ENCODE data around the gene HS6ST3. TPM values are rescaled to one million over a fixed set of nuclear protein-coding genes. Genes with fewer than 3 reads are reported as not detected.
A peak's percentile ranks its signal among the peaks of the same experiment; 100 is the strongest.
"Not testable (repeated sequence)": the region's sequence is repeated elsewhere in the genome, so short reads cannot be mapped to it uniquely, and the experiment has no call there.

The HS6ST3 gene
- polyA plus RNA-seq, 1 donor, result 1.4 TPM

DNA sequence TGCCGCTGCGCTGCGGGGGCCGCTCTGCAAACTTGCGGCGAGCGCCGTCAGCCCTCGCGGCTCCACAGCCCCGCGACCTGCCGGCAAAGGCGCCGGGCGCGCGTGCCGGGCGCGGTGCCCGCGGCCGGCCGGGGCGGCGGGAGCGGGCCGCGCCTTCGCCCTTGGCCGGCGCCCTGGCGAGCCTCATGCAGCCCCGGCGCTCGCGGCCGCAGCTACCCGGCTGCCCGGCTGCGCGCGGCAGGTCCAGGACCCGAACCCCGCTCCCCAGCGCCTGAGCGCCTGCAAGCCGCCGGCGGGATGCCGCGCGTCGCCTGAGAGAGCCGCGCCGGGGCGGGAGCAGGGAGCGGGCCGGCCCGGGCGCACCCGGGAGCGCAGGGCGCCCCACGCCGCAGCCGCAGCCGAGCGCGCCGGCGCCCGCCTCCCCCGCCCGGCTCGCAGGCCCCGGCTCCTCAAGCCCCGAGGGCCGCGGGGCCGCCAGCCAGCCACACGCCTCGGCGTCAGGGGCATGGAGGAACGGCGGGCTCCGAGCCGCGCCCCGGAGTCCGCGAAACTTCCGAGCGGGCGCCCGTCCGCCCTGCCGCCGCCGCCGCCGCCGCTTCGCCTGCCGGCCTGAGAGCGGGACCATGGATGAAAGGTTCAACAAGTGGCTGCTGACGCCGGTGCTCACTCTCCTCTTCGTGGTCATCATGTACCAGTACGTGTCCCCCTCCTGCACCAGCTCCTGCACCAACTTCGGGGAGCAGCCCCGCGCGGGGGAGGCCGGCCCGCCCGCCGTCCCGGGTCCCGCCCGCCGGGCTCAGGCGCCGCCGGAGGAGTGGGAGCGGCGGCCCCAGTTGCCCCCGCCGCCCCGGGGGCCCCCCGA, 564 bp downstream of the HS6ST3 start:
- Histone ChIP-seq H3K27ac (ENCODE audit: low read length) (no peak overlapping the region), H3K27me3 (ENCODE audit: control insufficient read depth, insufficient read depth, low read length) (peaks cover 35% of the 10 kb centered on the region), H3K4me1 (ENCODE audit: control insufficient read depth, insufficient read depth, low read length) (peaks cover 3% of the 10 kb centered on the region), H3K4me3 (ENCODE audit: low read length) (peak overlapping the region; percentile 39), H3K36me3 (ENCODE audit: control insufficient read depth, insufficient read depth, low read length) (no peaks in the 10 kb centered on the region), H3K9me3 (ENCODE audit: control insufficient read depth, low read depth, low read length) (no peaks in the 10 kb centered on the region)
- DNase-seq, result peak in 1 of 2 donors; percentile 47
- WGBS (ENCODE audit: insufficient coverage, low lambda C conversion rate), result no CpG with 5 or more reads among the region's 133 CpGs

DNA sequence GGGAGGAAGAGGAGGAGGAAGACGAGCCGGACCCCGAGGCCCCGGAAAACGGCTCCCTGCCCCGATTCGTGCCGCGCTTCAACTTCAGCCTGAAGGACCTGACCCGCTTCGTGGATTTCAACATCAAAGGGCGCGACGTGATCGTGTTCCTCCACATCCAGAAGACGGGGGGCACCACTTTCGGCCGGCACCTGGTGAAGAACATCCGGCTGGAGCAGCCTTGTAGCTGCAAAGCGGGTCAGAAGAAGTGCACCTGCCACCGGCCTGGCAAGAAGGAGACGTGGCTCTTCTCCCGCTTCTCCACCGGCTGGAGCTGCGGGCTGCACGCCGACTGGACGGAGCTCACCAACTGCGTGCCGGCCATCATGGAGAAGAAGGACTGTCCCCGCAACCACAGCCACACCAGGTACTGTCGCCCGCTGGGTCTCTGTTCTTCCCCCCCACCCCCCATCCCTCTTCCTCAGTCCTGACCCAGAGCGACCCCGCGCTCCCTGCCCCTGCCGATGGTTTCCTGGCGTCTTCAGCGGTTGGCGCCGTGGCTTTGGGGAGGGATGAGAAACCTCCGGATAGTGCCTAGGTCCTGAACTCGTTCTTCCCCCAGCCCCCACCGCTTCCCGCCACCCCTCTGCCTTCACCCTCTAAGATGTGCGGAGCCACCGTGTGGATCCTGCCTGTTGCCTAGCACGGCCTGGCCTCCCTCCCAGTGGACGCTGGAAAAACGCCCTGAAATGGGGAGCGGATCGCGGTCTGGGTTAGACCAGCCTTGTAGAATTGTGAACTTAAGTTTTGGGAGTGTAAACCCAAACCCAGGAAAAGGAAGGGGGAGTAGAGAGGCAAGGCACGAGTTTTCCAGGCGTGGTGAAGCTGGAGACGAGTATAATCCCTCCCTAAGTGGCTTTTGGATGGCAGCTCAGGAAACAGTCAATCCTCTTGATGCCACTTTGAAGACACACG, 1.5 kb downstream of the HS6ST3 start:
- peak in 1 of 2 donors; percentile 20 for DNase-seq
- Histone ChIP-seq H3K27ac (ENCODE audit: low read length) (no peak overlapping the region), H3K4me1 (ENCODE audit: control insufficient read depth, insufficient read depth, low read length) (peaks cover 3% of the 10 kb centered on the region), H3K4me3 (ENCODE audit: low read length) (peak overlapping the region; percentile 28), H3K36me3 (ENCODE audit: control insufficient read depth, insufficient read depth, low read length) (no peaks in the 10 kb centered on the region), H3K27me3 (ENCODE audit: control insufficient read depth, insufficient read depth, low read length) (peaks cover 35% of the 10 kb centered on the region), H3K9me3 (ENCODE audit: control insufficient read depth, low read depth, low read length) (no peaks in the 10 kb centered on the region)
- WGBS (ENCODE audit: insufficient coverage, low lambda C conversion rate), result no CpG with 5 or more reads among the region's 57 CpGs

DNA sequence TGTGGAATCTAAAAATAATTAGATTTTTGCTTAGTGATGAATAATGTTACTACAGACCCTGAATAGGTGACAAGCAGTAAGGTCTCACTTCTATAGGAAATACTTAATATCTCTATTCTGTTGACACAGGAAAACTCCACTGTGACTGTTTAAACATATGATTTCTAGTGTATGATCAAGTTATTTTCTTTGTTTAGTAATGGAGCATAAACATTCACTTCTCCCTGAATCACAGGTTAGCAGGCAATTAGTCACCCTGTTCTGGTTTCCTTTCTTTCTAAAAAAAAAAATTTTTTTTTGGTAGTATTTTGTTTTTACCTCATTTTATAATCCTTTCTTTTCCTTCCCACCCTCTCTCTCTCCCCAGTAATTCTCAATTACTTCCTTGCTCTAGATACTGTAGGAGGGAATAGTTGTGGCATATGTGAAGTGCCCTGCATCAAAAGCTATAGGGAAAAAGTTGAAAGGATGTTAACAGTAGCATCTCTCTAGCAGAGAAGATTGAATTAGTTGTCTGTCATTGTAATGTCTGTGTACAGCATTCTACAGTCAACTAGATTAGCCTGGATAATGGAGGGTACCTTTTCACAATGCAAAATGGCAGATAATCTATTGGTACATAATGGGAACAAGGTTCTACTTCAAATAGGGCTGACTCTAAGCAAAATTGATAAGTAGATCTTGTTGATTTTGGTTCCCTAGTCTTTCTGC, 3.5 kb downstream of the HS6ST3 start:
- peaks cover 33% of the 10 kb centered on the region for H3K27me3 ChIP-seq (ENCODE audit: control insufficient read depth, insufficient read depth, low read length)
- no peaks in the 10 kb centered on the region for H3K9me3 ChIP-seq (ENCODE audit: control insufficient read depth, low read depth, low read length)
- H3K36me3 ChIP-seq (ENCODE audit: control insufficient read depth, insufficient read depth, low read length), result no peaks in the 10 kb centered on the region
- H3K27ac ChIP-seq (ENCODE audit: low read length), result no peak overlapping the region
- DNase-seq, result no peak
- peaks cover 3% of the 10 kb centered on the region for H3K4me1 ChIP-seq (ENCODE audit: control insufficient read depth, insufficient read depth, low read length)
- H3K4me3 ChIP-seq (ENCODE audit: low read length), result no peak overlapping the region

DNA sequence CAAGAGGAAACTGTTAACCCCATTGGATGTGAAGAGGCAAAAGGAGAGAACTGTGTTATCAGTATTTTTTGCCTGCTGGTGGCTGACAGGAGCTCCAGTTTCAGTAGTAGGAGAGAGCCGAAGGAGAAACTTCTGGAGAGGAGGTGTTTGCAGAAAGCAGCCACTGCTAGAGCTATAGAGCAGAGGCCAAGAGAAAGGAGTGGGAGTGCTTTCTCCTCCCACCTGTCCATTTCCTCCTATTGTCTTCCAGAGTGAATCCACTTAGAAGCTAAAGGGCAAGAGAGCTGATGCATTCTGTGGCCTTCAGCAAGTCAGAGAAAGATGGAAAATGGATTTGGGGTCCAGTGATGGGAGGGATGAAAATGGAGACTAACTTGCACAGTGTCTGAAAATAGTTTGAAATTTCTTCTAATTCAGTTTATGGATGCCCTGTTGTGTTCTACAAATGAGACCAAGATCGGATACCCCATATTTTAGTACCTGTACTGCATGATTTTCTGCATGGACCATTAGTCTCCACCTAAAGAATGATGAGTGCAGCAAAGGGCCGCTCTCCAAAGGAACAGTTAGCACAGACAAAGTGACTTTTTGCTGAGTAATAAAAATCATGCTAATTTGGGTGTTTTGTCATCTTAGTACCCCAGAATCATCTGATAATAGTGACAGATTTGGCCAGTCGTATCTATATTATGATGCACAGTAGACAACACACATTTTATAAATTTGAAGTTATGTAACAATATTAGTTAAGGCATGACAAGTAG, 10.7 kb downstream of the HS6ST3 start:
- DNase-seq, result no peak
- Histone ChIP-seq H3K27ac (ENCODE audit: low read length) (no peak overlapping the region), H3K27me3 (ENCODE audit: control insufficient read depth, insufficient read depth, low read length) (no peaks in the 10 kb centered on the region), H3K4me3 (ENCODE audit: low read length) (no peak overlapping the region), H3K4me1 (ENCODE audit: control insufficient read depth, insufficient read depth, low read length) (no peaks in the 10 kb centered on the region), H3K36me3 (ENCODE audit: control insufficient read depth, insufficient read depth, low read length) (no peaks in the 10 kb centered on the region), H3K9me3 (ENCODE audit: control insufficient read depth, low read depth, low read length) (no peaks in the 10 kb centered on the region)
- no CpG with 5 or more reads among the region's 4 CpGs for WGBS (ENCODE audit: insufficient coverage, low lambda C conversion rate)

DNA sequence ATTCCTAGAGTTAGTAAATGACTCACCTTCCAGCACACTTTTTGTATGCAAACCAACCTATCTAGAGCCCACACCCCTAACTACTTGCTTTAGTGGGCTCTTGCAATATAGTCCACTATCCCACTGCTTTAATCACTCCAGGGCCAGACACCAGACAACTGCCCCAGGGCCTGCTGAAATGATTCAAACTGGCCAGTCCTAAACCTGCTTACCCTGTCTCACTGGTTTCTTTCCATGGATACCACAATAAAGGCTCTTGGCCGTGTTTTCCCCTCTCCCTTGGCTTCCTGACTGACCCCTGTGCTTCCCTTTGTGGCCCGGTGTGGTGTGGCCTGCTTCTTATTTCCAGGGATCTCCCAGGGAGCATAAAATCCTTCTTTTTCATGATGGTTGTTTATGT, 14.6 kb downstream of the HS6ST3 start:
- Histone ChIP-seq H3K27me3 (ENCODE audit: control insufficient read depth, insufficient read depth, low read length) (no peaks in the 10 kb centered on the region), H3K36me3 (ENCODE audit: control insufficient read depth, insufficient read depth, low read length) (no peaks in the 10 kb centered on the region), H3K27ac (ENCODE audit: low read length) (no peak overlapping the region), H3K9me3 (ENCODE audit: control insufficient read depth, low read depth, low read length) (peaks cover 7% of the 10 kb centered on the region), H3K4me3 (ENCODE audit: low read length) (no peak overlapping the region), H3K4me1 (ENCODE audit: control insufficient read depth, insufficient read depth, low read length) (no peaks in the 10 kb centered on the region)
- WGBS (ENCODE audit: insufficient coverage, low lambda C conversion rate), result 73% methylated on average over 2 of the region's 2 CpGs
- DNase-seq, result no peak

DNA sequence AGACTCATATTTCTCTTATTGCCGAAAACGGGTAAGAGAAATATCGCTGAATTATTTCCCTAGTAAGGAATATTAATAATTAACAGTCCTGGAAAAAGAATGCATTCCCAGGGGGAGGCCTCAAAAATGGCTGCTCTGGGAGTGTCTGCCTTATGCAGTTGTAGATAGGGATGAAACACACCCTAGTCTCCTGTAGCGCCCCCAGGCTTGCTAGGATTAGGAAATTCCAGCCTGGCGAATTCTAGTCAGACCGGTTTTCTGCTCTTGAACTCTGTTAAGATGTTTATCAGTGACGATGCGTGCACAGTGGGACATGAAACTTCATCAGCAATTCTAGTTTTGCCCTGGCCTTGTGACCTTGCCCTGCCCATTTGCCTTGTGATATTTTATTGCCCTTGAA, 18.2 kb downstream of the HS6ST3 start:
- H3K4me3 ChIP-seq (ENCODE audit: low read length); H3K4me1 ChIP-seq (ENCODE audit: control insufficient read depth, insufficient read depth, low read length); H3K9me3 ChIP-seq (ENCODE audit: control insufficient read depth, low read depth, low read length); H3K36me3 ChIP-seq (ENCODE audit: control insufficient read depth, insufficient read depth, low read length); DNase-seq; H3K27me3 ChIP-seq (ENCODE audit: control insufficient read depth, insufficient read depth, low read length); H3K27ac ChIP-seq (ENCODE audit: low read length): not testable (repeated sequence)
- WGBS (ENCODE audit: insufficient coverage, low lambda C conversion rate), result 88% methylated on average over 4 of the region's 8 CpGs

DNA sequence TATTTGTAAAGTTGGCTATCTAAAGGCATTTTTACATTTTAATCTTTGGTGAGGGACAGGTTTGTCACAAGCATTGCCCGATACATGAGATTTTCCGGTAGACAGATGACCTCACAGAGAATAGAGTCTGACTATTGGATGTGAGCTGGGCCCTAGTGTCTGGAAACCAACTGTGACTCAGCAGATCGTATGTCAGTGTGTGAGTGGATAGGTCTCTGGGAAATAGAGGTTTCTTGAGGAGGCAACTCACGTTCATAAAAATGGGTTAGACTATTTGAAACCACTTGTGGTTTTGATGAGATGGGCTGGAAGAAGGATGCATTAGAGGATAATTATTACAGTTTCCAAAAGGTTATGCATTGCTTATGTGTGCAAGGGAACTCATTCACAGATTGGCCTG, 19.2 kb downstream of the HS6ST3 start:
- H3K4me1 ChIP-seq (ENCODE audit: control insufficient read depth, insufficient read depth, low read length), result no peaks in the 10 kb centered on the region
- H3K27ac ChIP-seq (ENCODE audit: low read length), result no peak overlapping the region
- peaks cover 7% of the 10 kb centered on the region for H3K9me3 ChIP-seq (ENCODE audit: control insufficient read depth, low read depth, low read length)
- WGBS (ENCODE audit: insufficient coverage, low lambda C conversion rate), result 100% methylated on average over 1 of the region's 4 CpGs
- H3K4me3 ChIP-seq (ENCODE audit: low read length), result no peak overlapping the region
- no peak for DNase-seq
- H3K27me3 ChIP-seq (ENCODE audit: control insufficient read depth, insufficient read depth, low read length), result no peaks in the 10 kb centered on the region
- no peaks in the 10 kb centered on the region for H3K36me3 ChIP-seq (ENCODE audit: control insufficient read depth, insufficient read depth, low read length)

DNA sequence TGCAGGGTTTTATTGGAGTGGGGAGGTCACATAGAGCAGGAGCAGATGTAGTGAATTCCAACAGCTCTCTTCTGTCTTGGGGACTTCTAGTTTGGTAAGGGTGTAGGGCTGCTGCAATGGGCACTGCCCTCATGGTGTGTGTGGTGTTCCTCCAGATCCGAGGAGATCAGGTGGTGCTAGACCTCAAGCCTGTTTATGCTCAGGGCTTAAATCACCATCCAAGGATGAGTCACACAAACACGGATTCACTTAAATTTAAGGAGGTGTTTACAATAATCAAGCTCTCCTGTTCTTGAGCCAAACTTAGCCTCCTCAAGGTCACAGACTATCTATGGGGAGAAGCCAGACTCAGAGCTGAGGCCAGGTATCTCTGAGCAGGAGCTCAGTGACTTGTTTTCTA, 23.0 kb downstream of the HS6ST3 start:
- no CpG with 5 or more reads among the region's 2 CpGs for whole genome bisulfite sequencing (ENCODE audit: insufficient coverage, low lambda C conversion rate)
- no peak for DNase-seq
- no peak overlapping the region for H3K27ac ChIP-seq (ENCODE audit: low read length)
- H3K4me3 ChIP-seq (ENCODE audit: low read length), result no peak overlapping the region
- no peaks in the 10 kb centered on the region for H3K27me3 ChIP-seq (ENCODE audit: control insufficient read depth, insufficient read depth, low read length)
- H3K36me3 ChIP-seq (ENCODE audit: control insufficient read depth, insufficient read depth, low read length), result no peaks in the 10 kb centered on the region
- peaks cover 7% of the 10 kb centered on the region for H3K9me3 ChIP-seq (ENCODE audit: control insufficient read depth, low read depth, low read length)
- H3K4me1 ChIP-seq (ENCODE audit: control insufficient read depth, insufficient read depth, low read length), result no peaks in the 10 kb centered on the region

DNA sequence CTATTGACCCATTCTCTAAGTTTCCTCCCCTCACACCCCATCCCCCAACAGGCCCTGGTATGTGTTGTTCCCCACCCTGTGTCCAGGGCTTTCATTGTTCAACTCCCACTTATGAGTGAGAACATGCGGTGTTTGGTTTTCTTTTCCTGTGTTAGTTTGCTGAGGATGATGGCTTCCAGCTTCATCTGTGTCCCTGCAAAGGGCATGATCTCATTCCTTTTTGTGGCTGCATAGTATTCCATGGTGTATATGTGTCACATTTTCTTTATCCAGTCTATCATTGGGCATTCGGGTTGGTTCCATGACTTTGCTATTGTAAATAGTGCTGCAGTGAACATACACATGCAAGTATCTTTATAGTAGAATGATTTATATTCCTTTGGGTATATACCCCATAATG, 25.5 kb downstream of the HS6ST3 start:
- not testable (repeated sequence) for H3K9me3 ChIP-seq (ENCODE audit: control insufficient read depth, low read depth, low read length); H3K4me1 ChIP-seq (ENCODE audit: control insufficient read depth, insufficient read depth, low read length); H3K4me3 ChIP-seq (ENCODE audit: low read length); H3K27ac ChIP-seq (ENCODE audit: low read length); DNase-seq; H3K36me3 ChIP-seq (ENCODE audit: control insufficient read depth, insufficient read depth, low read length); H3K27me3 ChIP-seq (ENCODE audit: control insufficient read depth, insufficient read depth, low read length)
- no CpG with 5 or more reads among the region's 2 CpGs for WGBS (ENCODE audit: insufficient coverage, low lambda C conversion rate)

All from large intestine (tissue), 3 donors.